ENCODE results near the gene LEAP2.
"Not testable (repeated sequence)": the region's sequence is repeated elsewhere in the genome, so short reads cannot be mapped to it uniquely, and the experiment has no call there.

The LEAP2 gene

DNA sequence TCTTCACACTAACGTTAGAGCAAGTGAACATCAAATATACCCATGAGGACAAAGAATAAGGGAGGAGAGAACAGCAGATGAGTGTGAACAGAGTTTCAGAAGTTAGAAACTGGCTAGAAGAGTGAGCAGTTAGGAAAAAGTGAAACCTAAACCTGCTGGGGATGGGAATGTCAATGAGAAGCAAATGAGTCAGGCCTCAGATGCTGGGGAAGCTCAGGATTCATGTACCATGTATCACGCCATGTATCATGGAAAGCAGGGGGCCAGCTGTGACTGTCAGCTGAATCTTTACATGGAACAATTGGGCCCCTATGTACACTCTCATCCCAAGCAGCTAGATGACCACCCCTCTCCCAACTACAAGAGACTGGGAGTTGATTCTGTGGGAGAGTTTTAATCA, 23.4 kb upstream of the LEAP2 start:
- no peak for DNase-seq (ENCODE audit: low read depth, low spot score)
- H3K4me3 ChIP-seq (ENCODE audit: low read depth, low read length): no peak overlapping the region
- in situ Hi-C loops (cut with HindIII; ENCODE audit: low sequenced_read_pairs): no loop called here
- TF ChIP-seq, protein P1, sequence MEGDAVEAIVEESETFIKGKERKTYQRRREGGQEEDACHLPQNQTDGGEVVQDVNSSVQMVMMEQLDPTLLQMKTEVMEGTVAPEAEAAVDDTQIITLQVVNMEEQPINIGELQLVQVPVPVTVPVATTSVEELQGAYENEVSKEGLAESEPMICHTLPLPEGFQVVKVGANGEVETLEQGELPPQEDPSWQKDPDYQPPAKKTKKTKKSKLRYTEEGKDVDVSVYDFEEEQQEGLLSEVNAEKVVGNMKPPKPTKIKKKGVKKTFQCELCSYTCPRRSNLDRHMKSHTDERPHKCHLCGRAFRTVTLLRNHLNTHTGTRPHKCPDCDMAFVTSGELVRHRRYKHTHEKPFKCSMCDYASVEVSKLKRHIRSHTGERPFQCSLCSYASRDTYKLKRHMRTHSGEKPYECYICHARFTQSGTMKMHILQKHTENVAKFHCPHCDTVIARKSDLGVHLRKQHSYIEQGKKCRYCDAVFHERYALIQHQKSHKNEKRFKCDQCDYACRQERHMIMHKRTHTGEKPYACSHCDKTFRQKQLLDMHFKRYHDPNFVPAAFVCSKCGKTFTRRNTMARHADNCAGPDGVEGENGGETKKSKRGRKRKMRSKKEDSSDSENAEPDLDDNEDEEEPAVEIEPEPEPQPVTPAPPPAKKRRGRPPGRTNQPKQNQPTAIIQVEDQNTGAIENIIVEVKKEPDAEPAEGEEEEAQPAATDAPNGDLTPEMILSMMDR (IDR thresholded peaks at IDR 0.05; ENCODE audit: low read depth, low read length): no peak

DNA sequence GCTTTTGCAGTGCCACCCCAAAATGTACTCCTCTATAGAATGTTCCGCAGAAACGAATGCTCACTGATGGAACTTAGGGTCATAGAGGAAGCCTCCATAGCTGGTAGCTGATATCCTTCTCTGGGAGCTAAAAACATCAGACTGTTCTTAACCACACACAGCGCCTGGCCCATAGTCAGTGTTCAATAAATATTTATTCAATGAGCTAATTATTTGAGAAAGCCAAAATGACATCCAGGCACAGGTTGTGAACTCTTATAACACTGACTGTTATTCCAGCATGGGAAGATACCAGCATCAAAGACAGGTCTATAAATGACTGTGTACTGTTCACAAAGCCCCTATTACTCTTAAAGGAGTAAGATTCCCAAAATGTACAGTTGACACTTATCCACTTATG, 20.1 kb upstream of the LEAP2 start:
- H3K4me3 ChIP-seq (ENCODE audit: low read depth, low read length): no peak overlapping the region
- in situ Hi-C loops (cut with HindIII; ENCODE audit: low sequenced_read_pairs): no loop called here
- no peak for DNase-seq (ENCODE audit: low read depth, low spot score)
- TF ChIP-seq, protein P1 (IDR thresholded peaks at IDR 0.05; ENCODE audit: low read depth, low read length): no peak

DNA sequence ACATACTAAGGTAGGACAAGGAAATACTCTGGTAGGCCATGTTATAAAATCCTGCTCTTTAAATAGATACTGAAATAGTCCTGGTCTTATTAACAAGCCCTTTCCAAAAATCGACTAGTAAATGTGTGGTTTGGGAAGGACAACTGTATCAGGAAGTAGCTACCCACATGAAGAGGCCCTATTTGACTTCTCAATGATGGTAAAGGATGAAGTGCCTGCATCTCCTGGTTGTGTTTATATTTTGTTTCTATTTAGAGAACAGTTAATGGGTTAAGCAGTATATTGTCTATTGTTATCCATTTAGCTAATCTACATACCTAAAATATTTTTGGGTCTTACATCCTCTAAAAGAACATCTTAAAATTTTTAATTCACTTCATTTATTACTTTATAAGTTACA, 19.7 kb upstream of the LEAP2 start:
- TF ChIP-seq, protein P1 (IDR thresholded peaks at IDR 0.05; ENCODE audit: low read depth, low read length): no peak
- DNase-seq (ENCODE audit: low read depth, low spot score): no peak
- in situ Hi-C loops (cut with HindIII; ENCODE audit: low sequenced_read_pairs): no loop called here
- H3K4me3 ChIP-seq (ENCODE audit: low read depth, low read length): no peak overlapping the region

DNA sequence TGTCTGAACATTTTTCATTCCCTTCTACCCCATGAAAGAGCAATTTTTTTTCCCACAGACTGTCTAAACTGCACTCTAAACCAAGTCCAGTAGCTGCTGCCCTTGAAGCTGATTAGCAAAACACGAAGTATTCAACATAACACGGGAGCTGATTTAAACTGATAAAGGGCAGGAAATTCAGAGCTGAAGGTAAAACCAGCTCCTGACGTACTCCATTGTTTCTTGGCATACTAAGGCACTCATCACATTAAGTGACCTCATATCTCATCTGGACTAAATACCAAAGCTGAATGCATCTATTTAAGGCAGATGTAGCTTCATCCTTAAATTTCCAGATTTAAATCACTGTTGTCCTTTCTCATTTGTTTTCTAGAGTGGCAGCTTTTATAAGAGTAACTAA, 19.2 kb upstream of the LEAP2 start:
- in situ Hi-C loops (cut with HindIII; ENCODE audit: low sequenced_read_pairs): no loop called here
- TF ChIP-seq, protein P1 (IDR thresholded peaks at IDR 0.05; ENCODE audit: low read depth, low read length): no peak
- no peak for DNase-seq (ENCODE audit: low read depth, low spot score)
- no peak overlapping the region for H3K4me3 ChIP-seq (ENCODE audit: low read depth, low read length)

DNA sequence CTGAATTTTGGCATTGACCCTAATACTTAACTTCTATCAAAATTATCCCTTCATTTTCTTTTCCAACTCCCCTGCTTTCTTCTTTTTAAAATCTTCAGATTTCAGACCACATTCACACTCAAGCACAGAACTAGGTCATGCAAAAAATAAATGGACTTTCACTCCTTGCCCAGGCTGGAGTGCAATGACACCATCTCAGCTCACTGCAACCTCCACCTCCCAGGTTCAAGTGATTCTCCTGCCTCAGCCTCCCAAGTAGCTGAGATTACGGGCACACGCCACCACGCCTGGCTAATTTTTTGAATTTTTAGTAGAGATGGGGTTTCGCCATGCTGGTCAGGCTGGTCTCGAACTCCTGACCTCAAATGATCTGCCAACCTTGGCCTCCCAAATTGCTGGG, 18.5 kb upstream of the LEAP2 start:
- DNase-seq (ENCODE audit: low read depth, low spot score); H3K4me3 ChIP-seq (ENCODE audit: low read depth, low read length); in situ Hi-C loops (cut with HindIII; ENCODE audit: low sequenced_read_pairs): not testable (repeated sequence)

DNA sequence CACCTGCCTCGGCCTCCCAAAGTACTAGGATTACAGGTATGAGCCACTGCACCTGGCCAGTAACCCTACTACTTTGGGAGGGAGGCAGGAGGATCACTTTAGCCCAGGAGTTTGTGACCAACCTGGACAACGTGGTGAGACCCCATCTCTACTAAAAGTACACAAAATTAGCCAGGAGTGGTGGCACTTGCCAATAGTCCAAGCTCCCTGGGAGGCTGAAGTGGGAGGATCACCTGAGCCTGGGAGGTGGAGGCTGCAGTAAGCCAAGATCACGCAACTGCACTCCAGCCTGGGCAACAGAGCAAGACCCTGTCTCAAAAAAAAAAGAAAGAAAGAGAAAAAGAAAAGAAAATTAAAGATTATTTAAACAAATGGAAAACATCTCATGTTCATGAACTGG, 17.5 kb upstream of the LEAP2 start:
- TF ChIP-seq, protein P1 (IDR thresholded peaks at IDR 0.05; ENCODE audit: low read depth, low read length): no peak
- no peak overlapping the region for H3K4me3 ChIP-seq (ENCODE audit: low read depth, low read length)
- in situ Hi-C loops (cut with HindIII; ENCODE audit: low sequenced_read_pairs): no loop called here
- no peak for DNase-seq (ENCODE audit: low read depth, low spot score)

DNA sequence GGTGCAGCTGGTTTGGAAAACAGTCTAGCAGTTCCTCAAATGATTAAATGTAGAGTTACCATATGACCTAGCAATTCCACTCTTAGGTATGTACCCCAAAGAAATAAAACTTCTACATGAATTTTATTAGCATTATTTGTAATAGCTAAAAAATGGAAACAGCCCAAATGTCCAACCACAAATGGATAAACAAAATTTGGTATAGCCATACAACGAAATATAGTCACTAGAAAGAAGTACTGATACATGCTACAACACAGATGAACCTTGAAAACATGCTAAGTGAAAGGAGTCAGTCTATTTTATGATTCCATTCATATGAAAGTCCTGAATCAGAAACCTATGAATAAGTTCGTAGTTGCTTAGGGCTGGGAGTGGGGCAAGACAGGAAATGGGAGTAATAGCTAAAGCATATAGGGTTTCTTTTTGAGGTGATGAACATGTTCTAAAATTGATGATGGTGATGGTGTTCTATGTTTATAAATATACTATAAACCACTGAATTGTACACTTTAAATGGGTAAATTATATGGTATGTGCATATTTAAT, 13.5 kb upstream of the LEAP2 start:
- TF ChIP-seq, protein P1 (IDR thresholded peaks at IDR 0.05; ENCODE audit: low read depth, low read length): no peak
- H3K4me3 ChIP-seq (ENCODE audit: low read depth, low read length): no peak overlapping the region
- DNase-seq (ENCODE audit: low read depth, low spot score): no peak
- in situ Hi-C loops (cut with HindIII; ENCODE audit: low sequenced_read_pairs): no loop called here

Measured in astrocyte of the spinal cord (primary cell).